Stimulated activated naive CD8-positive, alpha-beta T cell treated with anti-CD3 and anti-CD28 coated beads, Interleukin-15, amount 100 ng/mL, for 72 hours (primary cell): ENCODE measurements around the gene AKT2.

ENCODE experiments used
- ATAC-seq: fragments of 150-1000 bp; cut with Tn5 transposase; 2 replicates; pipeline ENCODE4 v1.10.0; 2021; ENCODE audit warnings: mild to moderate bottlenecking, moderate library complexity
- DNase-seq, 2 donors: peaks; one replicate each; pipeline ENCODE4 v3.0.0; 2021 to 2022
- H3K27ac Mint-ChIP-seq, 2 donors: one replicate each; pipeline ENCODE4 v1.8.0; 2022; ENCODE audit warnings: mild to moderate bottlenecking in 2 of 2, mixed read lengths in 2 of 2, moderate library complexity in 2 of 2
- H3K27me3 Mint-ChIP-seq: one replicate; pipeline ENCODE4 v1.8.0; 2022; ENCODE audit warnings: mixed read lengths
- H3K4me1 Mint-ChIP-seq: one replicate; pipeline ENCODE4 v1.8.0; 2022; ENCODE audit warnings: mild to moderate bottlenecking, mixed read lengths
- H3K4me3 Mint-ChIP-seq, 2 donors: one replicate each; pipeline ENCODE4 v1.8.0; 2022; ENCODE audit warnings: mild to moderate bottlenecking in 2 of 2, mixed read lengths in 2 of 2, moderate library complexity in 1 of 2
- H3K9me3 Mint-ChIP-seq, 2 donors: one replicate each; pipeline ENCODE4 v1.8.0; 2022; ENCODE audit warnings: mixed read lengths in 2 of 2

The AKT2 gene

DNA sequence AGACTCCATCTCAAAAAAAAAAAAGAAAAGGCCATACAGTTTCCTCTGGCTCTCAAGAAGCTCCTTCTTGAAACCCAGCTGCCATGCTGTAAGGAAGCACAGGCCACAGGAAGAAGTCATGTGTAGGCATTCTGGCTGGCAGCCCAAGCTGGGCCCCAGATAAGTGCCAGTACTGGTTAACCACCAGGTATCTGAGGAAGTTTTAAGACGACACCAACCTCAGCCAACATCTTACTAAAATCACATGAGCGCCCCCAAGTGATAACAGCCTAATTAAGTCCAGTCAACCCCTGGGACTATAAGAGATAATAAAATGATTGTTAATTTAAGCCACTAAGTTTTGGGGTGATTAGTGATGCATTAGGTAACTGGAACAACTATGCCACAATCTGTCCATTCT is 27.4 kb upstream of the AKT2 start:
- DNase-seq = no peak
- Mint-ChIP-seq H3K27ac (peak overlapping the region in 1 of 2 donors; percentile 82), H3K27me3 (no peaks in the 10 kb centered on the region), H3K9me3 (no peaks in the 10 kb centered on the region), H3K4me3 (no peak overlapping the region), H3K4me1 (no peaks in the 10 kb centered on the region)
- ATAC-seq = peak; percentile 60

DNA sequence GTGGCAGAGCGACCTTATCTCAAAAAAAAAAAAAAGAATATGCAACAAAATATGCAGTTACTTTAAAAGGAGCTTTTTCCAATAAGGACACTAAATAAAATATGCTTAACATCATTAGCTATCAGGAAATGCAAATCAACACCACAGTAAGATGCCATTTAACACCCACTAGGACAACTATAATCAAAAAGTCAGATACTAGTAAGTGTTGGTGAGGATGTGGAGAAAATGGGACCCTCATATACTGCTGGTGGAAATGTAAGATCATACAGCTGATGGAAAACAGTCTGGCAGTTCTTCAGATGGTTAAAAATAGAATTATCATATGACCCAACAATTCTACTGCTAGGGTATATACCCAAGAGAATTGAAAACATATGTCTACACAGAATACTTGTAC is 24.5 kb upstream of the AKT2 start:
- Mint-ChIP-seq H3K27ac (no peak overlapping the region), H3K27me3 (no peaks in the 10 kb centered on the region)
- no peak for ATAC-seq

DNA sequence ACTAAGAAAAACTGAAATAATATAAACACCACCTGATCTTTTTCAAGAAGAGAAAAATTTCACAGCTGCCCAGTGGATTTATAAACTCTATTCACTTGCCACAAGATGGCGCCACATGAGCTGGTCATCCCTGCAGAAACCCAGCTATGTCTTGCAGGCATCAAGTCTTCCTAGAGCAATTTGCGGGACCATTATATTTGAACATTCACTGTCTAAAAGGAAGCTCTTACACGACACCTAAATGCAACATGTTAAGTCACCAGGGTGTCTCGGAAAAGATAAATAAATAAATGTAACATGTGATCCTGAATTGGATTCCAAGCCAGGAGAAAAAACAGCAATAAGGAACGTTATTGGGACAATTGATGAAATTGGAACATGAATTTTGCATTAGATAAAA is 20.3 kb upstream of the AKT2 start:
- no peaks in the 10 kb centered on the region for H3K9me3 Mint-ChIP-seq
- no peak overlapping the region for H3K4me3 Mint-ChIP-seq
- DNase-seq = peak; percentile 62 to 72
- no peaks in the 10 kb centered on the region for H3K27me3 Mint-ChIP-seq
- ATAC-seq = peak; percentile 78
- H3K27ac Mint-ChIP-seq = peak overlapping the region in 1 of 2 donors; percentile 42
- no peaks in the 10 kb centered on the region for H3K4me1 Mint-ChIP-seq

More for the DNA sequence above, 24.5 kb upstream of the AKT2 start:
- H3K4me3 Mint-ChIP-seq = no peak overlapping the region
- DNase-seq = no peak
- no peaks in the 10 kb centered on the region for H3K4me1 Mint-ChIP-seq
- H3K9me3 Mint-ChIP-seq = no peaks in the 10 kb centered on the region

DNA sequence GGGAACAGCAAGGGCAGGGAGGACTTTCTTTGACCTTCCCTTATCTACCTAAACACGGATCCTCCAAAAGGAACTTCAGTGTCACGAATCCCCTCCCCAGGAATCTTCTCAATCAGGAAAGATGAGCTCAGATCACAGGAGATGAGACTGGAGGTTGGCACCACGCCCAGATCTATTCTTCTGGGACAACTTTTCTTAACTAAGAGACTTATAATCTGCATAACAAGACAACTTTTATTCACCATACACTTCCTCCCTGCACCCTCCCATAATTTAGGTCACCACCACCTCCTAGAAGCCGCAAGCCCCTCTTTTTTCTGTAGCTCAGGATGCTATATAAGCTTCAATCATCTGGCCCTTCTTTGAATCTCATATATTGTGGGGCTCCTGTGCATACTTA is 19.2 kb upstream of the AKT2 start:
- Mint-ChIP-seq H3K4me3 (no peak overlapping the region), H3K27ac (no peak overlapping the region)

DNA sequence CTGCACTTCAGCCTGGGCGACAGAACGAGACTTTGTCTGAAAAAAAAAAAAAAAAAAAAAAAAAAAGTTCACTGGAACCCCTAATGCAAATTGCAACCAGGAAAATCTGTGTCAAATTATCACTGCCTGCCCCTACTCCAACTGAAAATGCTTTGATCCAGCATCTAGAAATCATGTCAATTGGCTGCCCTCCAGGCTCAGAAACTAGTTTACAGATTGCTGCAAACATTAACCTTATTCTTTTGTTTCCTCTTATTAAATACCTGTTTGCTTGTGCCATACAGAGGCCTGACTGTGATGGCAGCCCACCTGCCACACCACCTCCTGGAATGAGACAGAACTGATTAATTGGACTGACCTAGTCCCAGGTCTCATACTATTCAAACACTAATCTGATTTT is 18.6 kb upstream of the AKT2 start:
- H3K4me1 Mint-ChIP-seq = no peaks in the 10 kb centered on the region
- no peak overlapping the region for H3K4me3 Mint-ChIP-seq
- DNase-seq (no peak), ATAC-seq (no peak)
- H3K27me3 Mint-ChIP-seq = no peaks in the 10 kb centered on the region
- no peak overlapping the region for H3K27ac Mint-ChIP-seq
- no peaks in the 10 kb centered on the region for H3K9me3 Mint-ChIP-seq

More for the DNA sequence above, 19.2 kb upstream of the AKT2 start:
- Mint-ChIP-seq H3K9me3 (no peaks in the 10 kb centered on the region), H3K4me1 (no peaks in the 10 kb centered on the region), H3K27me3 (no peaks in the 10 kb centered on the region)
- DNase-seq (no peak), ATAC-seq (no peak)

DNA sequence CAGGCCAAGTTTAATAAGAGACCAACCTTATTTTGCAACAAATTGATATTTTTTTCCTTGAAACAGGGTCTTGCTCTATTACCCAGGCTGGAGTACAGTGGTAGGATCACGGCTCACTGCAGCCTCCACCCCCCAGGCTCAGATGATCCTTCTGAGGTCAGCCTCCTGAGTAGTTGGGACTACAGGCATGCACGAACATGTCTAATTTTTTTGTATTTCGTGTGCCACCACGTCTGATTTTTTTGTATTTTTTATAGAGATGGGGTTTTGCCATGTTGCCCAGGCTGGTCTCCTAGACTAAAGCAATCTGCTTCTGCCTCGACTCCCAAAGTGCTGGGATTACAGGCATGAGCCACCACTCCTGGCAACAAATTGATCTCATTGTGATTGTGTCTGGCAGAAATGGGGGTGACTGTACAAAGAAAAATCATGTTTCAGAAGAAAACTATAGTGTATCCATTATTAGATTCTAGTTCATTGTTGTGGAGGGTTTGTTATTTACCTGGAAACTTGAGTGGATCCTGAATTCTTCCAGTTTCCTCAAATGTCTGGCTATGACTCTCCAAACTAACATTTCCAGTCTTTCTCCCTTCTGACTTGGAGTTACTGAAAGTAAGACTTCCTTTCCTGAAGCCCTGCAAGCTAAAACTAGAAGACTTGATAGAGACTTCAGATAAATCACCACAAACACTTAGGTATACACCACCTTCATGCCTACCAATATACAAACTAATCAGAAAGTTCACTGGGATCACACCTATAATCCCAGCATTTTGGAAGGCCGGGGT is 17.3 kb upstream of the AKT2 start:
- H3K27me3 Mint-ChIP-seq = no peaks in the 10 kb centered on the region
- DNase-seq = no peak
- H3K4me3 Mint-ChIP-seq = no peak overlapping the region
- no peaks in the 10 kb centered on the region for H3K9me3 Mint-ChIP-seq
- H3K27ac Mint-ChIP-seq = no peak overlapping the region
- no peak for ATAC-seq
- no peaks in the 10 kb centered on the region for H3K4me1 Mint-ChIP-seq

DNA sequence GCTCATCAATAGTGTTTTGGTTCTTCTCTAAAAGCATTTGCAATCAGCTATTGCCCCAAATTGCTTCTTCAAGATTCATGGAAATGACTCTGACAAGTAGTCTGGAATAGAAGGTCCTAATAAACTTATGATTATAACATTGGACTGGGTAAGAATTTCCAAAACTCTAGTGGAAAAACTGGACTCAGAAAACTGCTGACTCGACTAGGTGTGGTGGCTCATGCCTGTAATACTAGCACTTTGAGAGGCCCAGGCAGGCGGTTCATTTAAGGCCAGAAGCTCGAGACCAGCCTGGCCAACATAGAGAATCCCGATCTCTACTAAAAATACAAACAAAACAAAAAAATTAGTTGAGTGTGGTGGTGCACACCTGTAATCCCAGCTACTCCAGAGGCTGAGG is 15.5 kb upstream of the AKT2 start:
- H3K27me3 Mint-ChIP-seq = no peaks in the 10 kb centered on the region
- H3K27ac Mint-ChIP-seq = no peak overlapping the region
- H3K9me3 Mint-ChIP-seq = no peaks in the 10 kb centered on the region
- H3K4me3 Mint-ChIP-seq = no peak overlapping the region
- no peak for ATAC-seq
- DNase-seq = no peak
- H3K4me1 Mint-ChIP-seq = no peaks in the 10 kb centered on the region

DNA sequence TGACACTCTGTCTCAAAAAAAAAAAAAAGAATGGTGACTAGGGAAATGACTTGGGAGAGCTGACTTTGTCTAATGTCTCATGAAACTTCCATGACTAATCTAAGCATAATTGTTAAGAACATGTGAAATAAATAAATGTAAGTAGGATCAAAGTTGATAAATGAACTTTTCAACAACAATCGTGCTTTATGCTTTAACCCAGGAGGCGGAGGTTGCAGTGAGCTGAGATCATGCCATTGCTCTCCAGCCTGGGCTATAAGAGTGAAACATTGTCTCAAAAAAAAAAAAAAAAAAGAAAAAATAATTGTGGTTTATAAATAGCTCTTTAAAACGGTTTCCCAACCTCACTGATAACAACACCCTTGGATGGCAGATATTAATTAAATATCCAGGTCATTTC is 12.9 kb upstream of the AKT2 start:
- Mint-ChIP-seq H3K9me3 (no peaks in the 10 kb centered on the region), H3K4me3 (no peak overlapping the region), H3K4me1 (no peaks in the 10 kb centered on the region), H3K27me3 (no peaks in the 10 kb centered on the region), H3K27ac (no peak overlapping the region)
- DNase-seq (no peak), ATAC-seq (no peak)

DNA sequence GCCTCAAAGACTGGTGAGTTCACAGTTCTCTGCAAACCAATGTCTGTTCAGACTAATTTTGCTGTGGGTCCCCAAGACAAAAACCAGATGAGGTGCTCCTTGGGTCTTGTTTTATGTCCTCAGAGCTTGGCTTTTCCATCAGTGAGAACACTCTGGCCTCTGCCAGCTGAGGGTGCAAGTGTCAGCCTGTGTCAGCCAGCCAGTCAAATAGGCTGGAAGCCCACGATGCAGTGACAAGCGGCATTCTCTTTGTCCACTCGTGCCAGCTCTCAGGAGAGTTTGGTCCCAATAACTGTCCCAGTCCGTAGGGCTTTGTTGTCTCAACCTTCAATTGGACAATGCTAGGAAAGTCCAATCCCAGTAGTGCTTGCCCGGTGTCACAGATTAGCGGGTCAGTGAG is 9.4 kb upstream of the AKT2 start:
- Mint-ChIP-seq H3K4me1 (no peaks in the 10 kb centered on the region), H3K9me3 (no peaks in the 10 kb centered on the region), H3K4me3 (no peak overlapping the region), H3K27ac (no peak overlapping the region), H3K27me3 (no peaks in the 10 kb centered on the region)
- no peak for ATAC-seq
- no peak for DNase-seq

DNA sequence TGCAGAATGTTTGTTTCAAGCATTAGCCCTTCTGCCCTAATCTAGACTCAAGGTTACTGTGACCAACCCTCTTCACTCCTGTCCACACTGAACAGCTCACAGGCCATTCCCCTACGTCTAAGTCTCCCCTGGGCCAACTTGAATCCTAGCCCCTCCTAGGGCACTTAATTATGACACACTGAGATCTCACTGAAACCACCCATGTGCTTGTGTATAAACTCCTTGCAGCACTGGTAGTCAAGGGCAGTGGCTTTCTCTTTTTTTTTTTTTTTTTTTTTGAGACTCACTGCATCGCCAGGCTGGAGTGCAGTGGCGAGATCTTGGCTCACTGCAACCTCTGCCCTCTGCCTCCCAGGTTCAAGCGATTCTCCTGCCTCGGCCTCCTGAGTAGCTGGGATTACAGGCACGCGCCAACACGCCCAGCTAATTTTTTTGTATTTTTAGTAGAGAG is 1.9 kb upstream of the AKT2 start:
- no peaks in the 10 kb centered on the region for H3K27me3 Mint-ChIP-seq
- H3K9me3 Mint-ChIP-seq = no peaks in the 10 kb centered on the region
- peak overlapping the region; percentile 82 to 85 for H3K4me3 Mint-ChIP-seq
- H3K4me1 Mint-ChIP-seq = peaks cover 42% of the 10 kb centered on the region
- DNase-seq (no peak), ATAC-seq (no peak)
- H3K27ac Mint-ChIP-seq = peak overlapping the region in 1 of 2 donors; percentile 92

DNA sequence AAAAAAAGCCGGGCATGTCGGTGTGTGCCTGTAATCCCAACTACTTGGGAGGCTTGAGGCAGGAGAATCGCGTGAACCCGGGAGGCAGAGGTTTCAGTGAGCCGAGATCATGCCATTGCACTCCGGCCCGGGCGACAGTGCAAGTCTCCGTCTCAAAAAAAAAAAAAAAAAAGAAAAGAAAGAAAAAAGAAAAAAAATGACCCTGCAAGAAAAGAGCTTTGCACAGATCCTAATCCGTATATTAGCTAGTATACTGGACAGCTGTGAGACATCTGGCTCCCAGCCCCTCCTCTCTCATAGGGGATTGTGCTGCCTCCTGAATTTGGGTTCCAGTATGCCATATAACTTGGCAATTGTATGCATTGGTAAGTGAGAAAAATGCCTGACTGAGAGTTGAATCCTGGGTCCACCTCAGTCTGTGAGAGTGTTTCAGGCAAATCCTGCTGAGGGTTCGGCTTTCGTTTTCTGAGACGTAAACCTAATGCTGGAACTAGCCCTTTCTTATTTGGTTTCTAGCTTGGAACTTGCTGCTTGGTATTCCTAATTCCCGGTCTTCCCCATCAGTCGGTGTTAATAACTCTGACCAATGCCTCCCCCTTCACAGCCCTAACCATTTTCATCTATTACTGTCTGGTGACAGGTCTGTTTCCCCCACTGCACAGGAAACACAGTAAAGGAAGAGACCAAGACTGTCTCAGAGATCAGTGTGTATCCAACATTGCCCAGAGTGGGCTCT is 1.3 kb upstream of the AKT2 start:
- ATAC-seq (no peak), DNase-seq (no peak)
- peak overlapping the region; percentile 82 to 85 for H3K4me3 Mint-ChIP-seq
- H3K27ac Mint-ChIP-seq = peak overlapping the region; percentile 99
- no peaks in the 10 kb centered on the region for H3K9me3 Mint-ChIP-seq
- peaks cover 48% of the 10 kb centered on the region for H3K4me1 Mint-ChIP-seq
- no peaks in the 10 kb centered on the region for H3K27me3 Mint-ChIP-seq

DNA sequence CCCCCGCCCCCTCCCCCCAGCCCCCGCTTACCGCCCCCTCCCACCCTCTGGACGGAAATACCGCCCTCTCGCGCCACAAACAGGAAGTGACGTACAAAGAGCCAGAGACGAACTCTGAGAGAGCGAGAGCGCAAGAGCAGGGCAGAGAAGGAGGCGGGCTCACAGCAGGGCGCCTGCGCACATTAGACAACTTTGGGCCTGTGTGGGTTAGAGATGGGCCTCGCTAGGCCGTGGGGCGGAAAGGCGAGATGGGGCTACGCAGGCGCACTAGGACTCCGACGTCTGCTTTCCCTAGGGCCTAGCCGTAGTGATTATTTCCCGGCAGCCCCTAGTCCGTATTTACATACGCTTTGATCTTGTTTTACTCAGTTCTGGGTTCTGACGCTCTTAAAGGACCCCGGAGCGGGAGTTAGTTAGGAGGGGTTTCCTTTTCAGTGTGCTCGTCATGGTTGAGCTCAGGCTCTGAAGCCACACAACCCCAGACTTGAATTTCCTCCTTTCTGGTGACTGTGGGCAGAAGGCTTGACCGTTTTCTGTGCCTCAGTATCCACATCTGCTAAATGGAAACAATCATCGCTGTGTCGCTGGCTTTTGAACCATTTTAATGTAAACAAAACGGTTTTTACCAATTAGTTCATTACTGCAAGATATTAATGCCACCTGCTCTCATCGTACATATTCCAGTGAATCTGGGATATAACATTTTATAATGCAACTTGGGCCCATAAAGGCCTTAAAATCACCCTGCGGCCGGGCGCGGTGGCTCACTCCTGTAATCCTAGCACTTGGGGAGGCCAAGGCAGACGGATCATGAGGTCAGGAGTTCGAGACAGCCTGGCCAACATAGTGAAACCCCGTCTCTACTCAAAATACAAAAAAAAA is 449 bp upstream of the AKT2 start:
- H3K9me3 Mint-ChIP-seq = no peaks in the 10 kb centered on the region
- ATAC-seq (peak; percentile 84), DNase-seq (peak; percentile 98 to 100)
- peaks cover 56% of the 10 kb centered on the region for H3K4me1 Mint-ChIP-seq
- H3K27ac Mint-ChIP-seq = peak overlapping the region; percentile 99
- no peaks in the 10 kb centered on the region for H3K27me3 Mint-ChIP-seq
- H3K4me3 Mint-ChIP-seq = peak overlapping the region; percentile 85 to 93

DNA sequence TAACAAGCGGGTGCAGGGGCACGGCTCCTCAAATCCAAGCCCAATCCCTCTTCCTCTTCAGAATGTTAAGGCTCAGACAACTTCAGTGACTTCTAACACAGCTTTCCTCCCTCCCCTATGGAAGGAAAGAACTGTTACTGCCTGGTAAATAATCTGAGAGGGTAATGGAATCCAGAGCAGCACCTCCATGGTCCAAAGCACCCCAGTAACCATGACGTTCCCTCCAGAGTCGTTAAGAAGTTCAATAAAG is 969 bp downstream of the AKT2 start:
- peaks cover 70% of the 10 kb centered on the region for H3K4me1 Mint-ChIP-seq
- H3K27me3 Mint-ChIP-seq = no peaks in the 10 kb centered on the region
- peak overlapping the region; percentile 95 to 99 for H3K27ac Mint-ChIP-seq
- H3K4me3 Mint-ChIP-seq = peak overlapping the region; percentile 85 to 93
- H3K9me3 Mint-ChIP-seq = no peaks in the 10 kb centered on the region
- ATAC-seq (no peak), DNase-seq (no peak)

DNA sequence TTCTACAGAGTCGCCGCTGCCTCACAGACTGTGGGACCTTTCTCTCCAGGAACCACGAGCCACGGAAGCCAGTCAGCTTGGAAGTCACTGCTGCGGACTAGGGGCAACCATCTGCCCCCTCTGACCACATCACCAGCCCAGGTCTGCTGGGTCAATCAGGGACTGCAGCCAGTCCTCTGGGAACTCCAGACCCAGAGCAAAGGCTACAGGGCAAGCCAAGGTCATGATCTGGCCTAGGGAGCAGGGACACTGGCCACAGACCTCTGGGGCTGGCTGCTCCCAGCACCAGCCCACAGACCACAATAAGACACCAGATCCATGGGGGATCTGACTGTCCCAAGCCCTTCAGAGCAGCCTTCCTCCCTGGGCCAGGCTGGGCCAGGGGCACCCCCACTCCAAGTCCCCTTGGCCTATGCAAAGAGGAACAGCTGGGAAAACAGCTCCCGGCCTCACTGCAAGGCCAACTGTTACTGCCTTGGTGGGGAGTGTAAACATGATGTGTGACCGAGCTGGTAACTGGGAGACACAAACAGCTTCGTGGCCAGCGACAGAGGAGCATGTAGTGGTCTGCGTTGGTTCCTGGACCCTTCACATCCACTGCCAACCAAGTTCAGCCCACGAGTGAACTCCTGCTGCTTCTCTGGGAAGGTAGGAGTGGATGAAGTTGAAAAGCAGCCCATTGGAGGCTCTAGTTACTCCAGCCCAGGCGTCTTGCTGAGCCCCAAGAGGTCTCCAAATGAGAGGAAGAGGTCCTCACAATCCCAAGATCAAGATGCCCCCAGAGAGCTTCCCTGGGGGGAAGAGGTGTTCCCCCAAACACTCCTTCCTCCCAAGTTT is 1.5 kb downstream of the AKT2 start:
- no peaks in the 10 kb centered on the region for H3K27me3 Mint-ChIP-seq
- ATAC-seq (no peak), DNase-seq (no peak)
- H3K9me3 Mint-ChIP-seq = no peaks in the 10 kb centered on the region
- peak overlapping the region; percentile 85 to 93 for H3K4me3 Mint-ChIP-seq
- peak overlapping the region; percentile 95 to 99 for H3K27ac Mint-ChIP-seq
- peaks cover 76% of the 10 kb centered on the region for H3K4me1 Mint-ChIP-seq

DNA sequence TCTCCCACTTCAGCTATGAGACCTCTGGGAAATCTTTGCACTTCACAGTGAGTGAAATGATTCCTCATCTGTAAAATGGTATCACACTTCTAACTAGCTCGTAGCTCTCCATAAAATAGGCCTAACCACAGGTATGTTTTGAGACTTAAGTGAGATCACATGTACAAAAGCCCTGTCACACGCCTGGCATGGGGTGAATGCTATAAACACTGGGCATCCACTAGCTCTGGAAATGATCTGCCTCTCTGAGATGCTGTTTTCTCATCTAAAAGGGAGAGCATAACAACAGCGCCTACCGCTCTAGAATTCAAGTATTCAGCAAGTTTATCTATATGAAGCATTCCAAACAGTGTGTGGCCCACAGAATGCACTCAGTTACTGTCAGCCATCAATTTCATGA is 2.2 kb downstream of the AKT2 start:
- H3K9me3 Mint-ChIP-seq = no peaks in the 10 kb centered on the region
- H3K27ac Mint-ChIP-seq = peak overlapping the region; percentile 57 to 99
- H3K4me1 Mint-ChIP-seq = peaks cover 83% of the 10 kb centered on the region
- DNase-seq (no peak), ATAC-seq (no peak)
- H3K27me3 Mint-ChIP-seq = no peaks in the 10 kb centered on the region
- H3K4me3 Mint-ChIP-seq = peak overlapping the region; percentile 85 to 93
